ENCODE measurements around the gene MRPL40.
A peak's percentile ranks its signal among the peaks of the same experiment; 100 is the strongest.

MRPL40 gene

DNA sequence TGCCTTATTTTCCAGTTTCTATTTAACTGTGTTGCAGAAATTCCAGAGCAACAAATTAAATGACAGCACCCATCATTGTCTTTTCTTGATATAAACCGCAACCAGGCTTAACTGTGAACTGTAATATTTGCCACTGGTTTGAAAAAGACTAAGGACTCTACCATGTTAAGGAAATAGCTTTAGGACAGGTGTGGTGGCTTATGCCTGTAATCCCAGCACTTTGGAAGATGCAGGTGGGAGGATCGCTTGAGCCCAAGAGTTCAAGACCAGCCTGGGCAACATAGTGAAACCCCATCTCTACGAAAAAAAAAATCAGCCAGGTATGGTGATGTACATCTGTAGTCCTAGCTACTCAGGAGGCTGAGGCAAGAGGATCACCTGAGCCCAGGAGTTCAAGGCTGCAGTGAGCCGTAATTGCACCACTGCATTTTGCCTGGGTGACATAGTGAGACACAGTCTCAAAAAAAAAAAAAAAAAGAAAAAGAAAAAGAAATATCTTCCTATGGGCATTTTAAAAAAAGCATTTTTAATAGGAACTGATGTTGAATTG, 29.6 kb upstream of the MRPL40 start:
- Mint-ChIP-seq H3K4me1 (no peaks in the 10 kb centered on the region), H3K36me3 (ENCODE audit: low read depth) (peaks cover 51% of the 10 kb centered on the region), H3K27ac (no peak overlapping the region), H3K27me3 (ENCODE audit: low read depth, poor library complexity) (peaks cover 2% of the 10 kb centered on the region), H3K4me3 (no peak overlapping the region), H3K9me3 (no peaks in the 10 kb centered on the region)
- TF ChIP-seq, protein P1, sequence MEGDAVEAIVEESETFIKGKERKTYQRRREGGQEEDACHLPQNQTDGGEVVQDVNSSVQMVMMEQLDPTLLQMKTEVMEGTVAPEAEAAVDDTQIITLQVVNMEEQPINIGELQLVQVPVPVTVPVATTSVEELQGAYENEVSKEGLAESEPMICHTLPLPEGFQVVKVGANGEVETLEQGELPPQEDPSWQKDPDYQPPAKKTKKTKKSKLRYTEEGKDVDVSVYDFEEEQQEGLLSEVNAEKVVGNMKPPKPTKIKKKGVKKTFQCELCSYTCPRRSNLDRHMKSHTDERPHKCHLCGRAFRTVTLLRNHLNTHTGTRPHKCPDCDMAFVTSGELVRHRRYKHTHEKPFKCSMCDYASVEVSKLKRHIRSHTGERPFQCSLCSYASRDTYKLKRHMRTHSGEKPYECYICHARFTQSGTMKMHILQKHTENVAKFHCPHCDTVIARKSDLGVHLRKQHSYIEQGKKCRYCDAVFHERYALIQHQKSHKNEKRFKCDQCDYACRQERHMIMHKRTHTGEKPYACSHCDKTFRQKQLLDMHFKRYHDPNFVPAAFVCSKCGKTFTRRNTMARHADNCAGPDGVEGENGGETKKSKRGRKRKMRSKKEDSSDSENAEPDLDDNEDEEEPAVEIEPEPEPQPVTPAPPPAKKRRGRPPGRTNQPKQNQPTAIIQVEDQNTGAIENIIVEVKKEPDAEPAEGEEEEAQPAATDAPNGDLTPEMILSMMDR (IDR thresholded peaks at IDR 0.05): no peak
- no peak for DNase-seq

DNA sequence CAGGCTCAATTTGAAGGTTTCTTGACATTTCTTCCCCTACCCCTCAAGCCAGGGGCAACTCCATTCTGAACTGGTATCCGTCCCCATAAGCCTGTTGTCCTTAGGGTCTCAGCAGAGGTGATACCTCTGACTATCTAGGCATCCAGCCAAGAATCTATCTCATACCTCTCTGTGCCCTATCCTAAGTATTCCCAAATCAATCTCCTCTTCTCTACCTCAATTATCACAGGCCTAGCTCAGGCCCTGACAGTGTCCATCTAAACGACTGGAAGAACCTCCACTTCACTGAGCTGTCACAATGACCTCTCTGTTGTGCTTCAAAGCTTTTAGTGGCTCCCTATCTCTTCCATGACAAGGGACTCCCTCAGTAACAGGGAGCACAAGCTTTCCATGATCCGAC, 27.7 kb upstream of the MRPL40 start:
- Mint-ChIP-seq H3K27ac (no peak overlapping the region), H3K4me1 (no peaks in the 10 kb centered on the region), H3K9me3 (no peaks in the 10 kb centered on the region), H3K4me3 (no peak overlapping the region), H3K27me3 (ENCODE audit: low read depth, poor library complexity) (peaks cover 2% of the 10 kb centered on the region), H3K36me3 (ENCODE audit: low read depth) (peaks cover 60% of the 10 kb centered on the region)
- TF ChIP-seq, protein P1 (IDR thresholded peaks at IDR 0.05): no peak
- DNase-seq: no peak

DNA sequence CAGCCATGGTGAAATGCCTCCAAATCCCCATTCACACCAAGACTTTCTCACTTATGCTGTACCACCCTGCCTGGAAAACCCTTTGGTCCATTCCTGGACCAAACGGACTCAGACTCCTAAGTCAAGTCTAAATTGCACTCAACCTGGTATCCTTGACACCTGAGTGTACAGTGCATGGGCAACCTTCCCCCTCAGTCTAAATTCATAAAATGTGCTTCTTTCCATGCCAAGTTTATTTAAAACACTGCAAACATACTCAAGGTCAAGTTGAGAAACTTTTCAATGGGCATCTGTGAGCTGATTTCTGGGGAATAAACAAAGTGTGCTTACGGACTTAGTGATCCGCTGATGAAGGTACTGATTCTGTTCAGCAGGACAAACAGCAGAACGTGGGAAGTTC, 27.2 kb upstream of the MRPL40 start:
- peaks cover 2% of the 10 kb centered on the region for H3K27me3 Mint-ChIP-seq (ENCODE audit: low read depth, poor library complexity)
- no peaks in the 10 kb centered on the region for H3K4me1 Mint-ChIP-seq
- no peaks in the 10 kb centered on the region for H3K9me3 Mint-ChIP-seq
- TF ChIP-seq, protein P1 (IDR thresholded peaks at IDR 0.05): no peak
- no peak overlapping the region for H3K4me3 Mint-ChIP-seq
- H3K36me3 Mint-ChIP-seq (ENCODE audit: low read depth): peaks cover 64% of the 10 kb centered on the region
- no peak for DNase-seq
- no peak overlapping the region for H3K27ac Mint-ChIP-seq

DNA sequence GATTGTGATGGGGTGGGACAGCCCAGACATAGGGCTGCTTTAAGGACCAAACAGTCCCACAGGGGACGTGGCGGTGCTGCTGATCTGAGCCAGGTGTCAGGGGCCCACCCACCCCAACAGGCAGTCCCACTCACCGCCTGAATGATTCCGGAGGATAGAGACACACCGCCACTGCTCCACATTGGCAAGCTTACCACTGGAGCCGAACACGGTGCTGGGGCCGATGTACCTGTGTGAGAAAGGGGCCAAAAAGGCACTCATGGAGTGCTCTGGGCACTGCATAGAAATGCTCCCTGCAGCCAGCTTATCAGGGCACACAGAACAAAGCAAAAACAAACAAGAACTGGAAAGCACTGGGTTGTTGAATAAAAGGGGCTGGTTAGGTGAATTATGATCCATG, 26.7 kb upstream of the MRPL40 start:
- no peak overlapping the region for H3K4me3 Mint-ChIP-seq
- H3K27ac Mint-ChIP-seq: no peak overlapping the region

DNA sequence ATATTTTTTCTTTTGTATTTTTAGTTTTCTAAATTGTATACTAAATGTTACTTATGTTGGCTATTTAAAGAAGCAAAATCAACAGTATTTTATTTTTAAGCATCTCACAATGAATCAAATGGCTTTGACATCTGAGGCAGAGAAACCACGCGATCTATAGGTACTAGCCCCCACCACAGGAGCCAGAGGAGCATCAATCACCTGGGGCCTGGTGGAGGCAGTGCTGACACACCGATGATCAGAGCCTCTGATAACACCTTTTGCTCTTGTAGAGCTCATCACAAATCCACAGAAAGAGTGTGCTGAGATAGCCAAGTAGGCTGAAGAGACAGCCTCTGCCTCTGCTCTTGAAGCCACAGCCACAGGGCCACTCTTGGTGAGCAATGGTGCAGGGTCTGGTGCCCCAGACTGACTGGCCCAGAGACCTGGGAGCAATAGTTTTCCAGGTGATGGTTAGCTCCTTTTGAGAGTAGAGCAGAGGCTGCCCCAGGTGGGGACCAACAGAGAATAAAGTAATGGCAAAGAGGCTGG, 26.0 kb upstream of the MRPL40 start:
- TF ChIP-seq, protein P1 (IDR thresholded peaks at IDR 0.05): no peak
- no peak for DNase-seq
- Mint-ChIP-seq H3K9me3 (no peaks in the 10 kb centered on the region), H3K27me3 (ENCODE audit: low read depth, poor library complexity) (peaks cover 1% of the 10 kb centered on the region), H3K27ac (peak overlapping the region; percentile 49), H3K4me1 (no peaks in the 10 kb centered on the region), H3K36me3 (ENCODE audit: low read depth) (peaks cover 61% of the 10 kb centered on the region), H3K4me3 (no peak overlapping the region)

More for the DNA sequence above, 26.7 kb upstream of the MRPL40 start:
- no peaks in the 10 kb centered on the region for H3K4me1 Mint-ChIP-seq
- DNase-seq: no peak
- TF ChIP-seq, protein P1 (IDR thresholded peaks at IDR 0.05): no peak
- peaks cover 66% of the 10 kb centered on the region for H3K36me3 Mint-ChIP-seq (ENCODE audit: low read depth)
- H3K9me3 Mint-ChIP-seq: no peaks in the 10 kb centered on the region
- H3K27me3 Mint-ChIP-seq (ENCODE audit: low read depth, poor library complexity): peaks cover 2% of the 10 kb centered on the region

DNA sequence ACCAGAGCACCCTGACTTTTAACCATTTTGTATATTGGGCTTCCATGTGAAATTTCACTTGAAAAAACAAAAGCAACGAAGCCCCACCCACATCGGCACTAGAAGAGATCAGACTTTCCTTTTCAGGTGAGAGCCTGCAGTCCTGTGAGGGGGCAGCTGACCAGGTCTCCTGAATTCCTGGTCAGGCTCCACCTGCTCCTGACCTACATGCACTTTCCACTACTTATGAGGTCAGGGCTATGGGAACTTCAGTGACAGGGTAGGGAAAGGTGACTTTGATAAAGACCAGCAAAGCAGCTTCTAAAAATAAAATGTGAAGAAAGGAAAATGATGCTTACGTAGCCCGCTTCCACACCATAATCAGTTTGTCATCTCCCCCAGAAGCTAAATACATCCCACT, 25.5 kb upstream of the MRPL40 start:
- no peak for DNase-seq
- TF ChIP-seq, protein P1 (IDR thresholded peaks at IDR 0.05): no peak
- no peaks in the 10 kb centered on the region for H3K4me1 Mint-ChIP-seq
- H3K4me3 Mint-ChIP-seq: no peak overlapping the region
- H3K27ac Mint-ChIP-seq: no peak overlapping the region
- no peaks in the 10 kb centered on the region for H3K27me3 Mint-ChIP-seq (ENCODE audit: low read depth, poor library complexity)
- no peaks in the 10 kb centered on the region for H3K9me3 Mint-ChIP-seq
- H3K36me3 Mint-ChIP-seq (ENCODE audit: low read depth): peaks cover 61% of the 10 kb centered on the region

Measured in nephron progenitor cell (in vitro differentiated cells).